ENCODE results near the gene CRYAA.

The CRYAA gene

GRCh38 chr21:43211072-43211759, 42.4 kb downstream of the CRYAA start:
- Histone ChIP-seq H3K27ac (ENCODE audit: low read length) (no peak overlapping the region), H3K4me1 (ENCODE audit: control insufficient read depth, insufficient read depth, low read length) (no peaks in the 10 kb centered on the region), H3K4me3 (ENCODE audit: low read length) (no peak overlapping the region), H3K9me3 (ENCODE audit: control insufficient read depth, insufficient read depth, low read length) (no peaks in the 10 kb centered on the region), H3K36me3 (ENCODE audit: control insufficient read depth, insufficient read depth, low read length) (0 out of 2 replicates have a peak, but pooled peaks cover 3% of the 10 kb centered on the region), H3K27me3 (ENCODE audit: control insufficient read depth, insufficient read depth, low read length) (no peaks in the 10 kb centered on the region)
- no CpG with 5 or more reads among the region's 21 CpGs for WGBS (ENCODE audit: insufficient coverage, insufficient read length)
- DNase-seq (ENCODE audit: low read depth, low spot score) = no peak

- Histone ChIP-seq H3K27ac (ENCODE audit: low read length) (no peak overlapping the region), H3K4me1 (ENCODE audit: control insufficient read depth, insufficient read depth, low read length) (no peaks in the 10 kb centered on the region), H3K4me3 (ENCODE audit: low read length) (no peak overlapping the region), H3K27me3 (ENCODE audit: control insufficient read depth, insufficient read depth, low read length) (no peaks in the 10 kb centered on the region), H3K9me3 (ENCODE audit: control insufficient read depth, insufficient read depth, low read length) (no peaks in the 10 kb centered on the region), H3K36me3 (ENCODE audit: control insufficient read depth, insufficient read depth, low read length) (0 out of 2 replicates have a peak, but pooled peaks cover 3% of the 10 kb centered on the region)
- WGBS (ENCODE audit: insufficient coverage, insufficient read length) = no CpG with 5 or more reads among the region's 7 CpGs
- no peak for DNase-seq (ENCODE audit: low read depth, low spot score)
Measured at GRCh38 chr21:43211760-43212115, 42.9 kb downstream of the CRYAA start.

Measured in iPS DF 6.9 (cell line).